IPS-18a (cell line): ENCODE results near the gene TMEM108.

Experiments
- H3K27ac ChIP-seq: one replicate; pipeline ENCODE4 v1.5.1; 2013; ENCODE audit warnings: low read length
- H3K27me3 ChIP-seq: one replicate; pipeline ENCODE4 v1.6.1; 2013; ENCODE audit warnings: mild to moderate bottlenecking, low read length; ENCODE audit not compliant: control insufficient read depth, insufficient read depth
- H3K36me3 ChIP-seq: one replicate; pipeline ENCODE4 v1.6.1; 2013; ENCODE audit warnings: low read depth, low read length; ENCODE audit not compliant: control insufficient read depth
- H3K4me1 ChIP-seq: one replicate; pipeline ENCODE4 v1.6.1; 2013; ENCODE audit warnings: low read depth, low read length; ENCODE audit not compliant: control insufficient read depth
- H3K4me3 ChIP-seq: one replicate; pipeline ENCODE4 v1.5.1; 2013; ENCODE audit warnings: low read length
- H3K9ac ChIP-seq: one replicate; pipeline ENCODE4 v1.6.1; 2013; ENCODE audit warnings: mild to moderate bottlenecking, low read length, moderate library complexity
- H3K9me3 ChIP-seq: one replicate; pipeline ENCODE4 v1.6.1; 2013; ENCODE audit warnings: low read depth, low read length; ENCODE audit not compliant: control insufficient read depth

TMEM108 gene

DNA sequence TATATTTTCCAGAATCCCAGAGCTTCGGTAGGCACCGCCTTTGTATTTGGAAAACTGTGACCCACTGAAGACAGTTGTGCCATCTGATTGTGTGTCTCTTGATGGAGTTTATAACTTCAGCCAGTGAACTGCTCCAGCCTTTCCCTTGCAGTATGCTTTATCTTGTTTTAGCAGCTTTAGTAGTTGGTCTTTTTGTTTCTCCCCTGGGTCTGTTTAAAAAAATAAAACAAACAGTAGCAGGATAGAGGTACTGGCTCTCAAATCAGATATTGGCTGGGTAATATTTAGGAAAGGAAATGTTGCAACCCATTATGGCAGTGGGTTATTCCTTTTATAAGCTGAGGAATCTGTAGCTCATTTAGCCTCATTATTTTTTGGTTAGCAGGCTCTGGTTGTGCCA is 210.2 kb downstream of the TMEM108 start:
- H3K27ac ChIP-seq: no peak overlapping the region
- H3K9me3 ChIP-seq: no peaks in the 10 kb centered on the region
- H3K36me3 ChIP-seq: no peaks in the 10 kb centered on the region
- no peaks in the 10 kb centered on the region for H3K27me3 ChIP-seq
- no peaks in the 10 kb centered on the region for H3K4me1 ChIP-seq
- H3K9ac ChIP-seq: no peak overlapping the region
- no peak overlapping the region for H3K4me3 ChIP-seq

DNA sequence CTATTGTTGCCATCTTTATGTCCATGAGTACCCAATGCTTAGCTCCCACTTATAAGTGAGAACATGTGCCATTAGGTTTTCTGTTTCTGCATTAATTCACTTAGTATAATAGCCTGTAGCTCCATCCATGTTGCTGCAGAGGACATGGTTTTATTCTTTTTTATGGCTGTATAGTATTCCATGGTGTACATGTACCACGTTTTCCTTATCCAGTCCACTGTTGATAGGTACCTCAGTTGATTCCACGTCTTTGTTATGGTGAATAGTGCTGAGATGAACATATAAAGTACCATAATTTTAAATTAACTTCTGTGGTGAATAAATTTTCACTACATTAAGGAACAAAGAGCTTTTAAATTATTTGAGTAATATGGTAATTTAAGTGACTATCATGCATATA is 211.3 kb downstream of the TMEM108 start:
- Histone ChIP-seq H3K27ac (no peak overlapping the region), H3K9me3 (no peaks in the 10 kb centered on the region), H3K27me3 (no peaks in the 10 kb centered on the region), H3K4me1 (no peaks in the 10 kb centered on the region), H3K9ac (no peak overlapping the region), H3K36me3 (no peaks in the 10 kb centered on the region), H3K4me3 (no peak overlapping the region)

DNA sequence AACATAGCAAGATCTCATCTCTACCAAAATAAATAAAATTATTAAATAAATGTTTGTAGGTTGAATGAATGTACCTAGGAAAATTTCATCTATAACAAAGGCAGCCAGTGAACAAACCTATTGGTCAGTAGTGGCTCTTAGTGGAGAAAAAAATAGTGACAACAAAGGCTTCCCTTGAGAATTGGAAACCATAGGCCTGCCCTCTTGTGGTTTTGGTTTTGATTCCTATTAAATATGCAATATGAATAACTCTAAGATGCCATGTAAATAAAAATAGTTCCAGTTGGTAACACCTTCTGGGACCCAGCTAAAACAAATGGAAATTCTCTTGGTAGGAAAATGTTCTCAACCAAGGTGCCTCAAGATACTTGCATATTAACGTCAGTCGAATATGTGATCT is 216.0 kb downstream of the TMEM108 start:
- H3K9me3 ChIP-seq: no peaks in the 10 kb centered on the region
- H3K4me3 ChIP-seq: no peak overlapping the region
- no peak overlapping the region for H3K27ac ChIP-seq
- no peaks in the 10 kb centered on the region for H3K4me1 ChIP-seq
- H3K27me3 ChIP-seq: no peaks in the 10 kb centered on the region
- H3K36me3 ChIP-seq: no peaks in the 10 kb centered on the region
- no peak overlapping the region for H3K9ac ChIP-seq

- Histone ChIP-seq H3K27me3 (no peaks in the 10 kb centered on the region), H3K9ac (no peak overlapping the region), H3K27ac (no peak overlapping the region), H3K4me1 (no peaks in the 10 kb centered on the region), H3K36me3 (no peaks in the 10 kb centered on the region), H3K4me3 (no peak overlapping the region), H3K9me3 (no peaks in the 10 kb centered on the region)
These were observed 216.5 kb downstream of the TMEM108 start for GRCh38 chr3:133254716-133255115.

DNA sequence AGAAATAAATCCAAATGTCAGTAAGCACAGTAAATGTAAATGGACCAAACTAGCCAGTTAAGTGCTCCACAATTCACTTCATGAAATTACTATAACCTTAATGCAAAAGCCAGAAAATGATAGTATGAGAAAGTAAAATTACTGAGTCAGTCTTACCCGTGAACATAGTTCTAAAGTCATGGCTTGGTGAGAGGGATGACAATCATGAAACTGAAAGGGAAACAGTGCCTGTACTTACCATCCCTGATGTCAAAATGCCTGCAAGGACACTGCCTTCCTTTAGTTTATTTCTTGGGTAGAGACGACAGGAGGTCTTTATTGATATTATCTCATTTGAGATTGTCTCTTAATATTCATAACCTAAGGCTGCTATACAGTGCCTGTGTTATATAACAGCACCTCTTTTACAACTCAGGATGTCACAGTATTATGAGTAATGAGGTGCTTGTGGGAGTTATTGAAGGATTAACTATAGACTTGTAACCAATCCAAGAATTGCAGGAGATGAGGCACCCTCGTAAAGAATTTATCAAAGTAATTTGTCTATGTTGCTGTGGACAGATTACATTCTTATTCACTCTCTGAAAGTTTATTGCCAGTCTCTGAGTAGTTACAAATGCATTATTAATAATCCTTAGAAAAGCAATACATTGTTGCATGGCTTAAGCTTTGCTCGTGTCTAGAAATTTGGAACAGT is 218.7 kb downstream of the TMEM108 start:
- Histone ChIP-seq H3K36me3 (no peaks in the 10 kb centered on the region), H3K9ac (no peak overlapping the region), H3K4me1 (no peaks in the 10 kb centered on the region), H3K4me3 (no peak overlapping the region), H3K27me3 (no peaks in the 10 kb centered on the region), H3K27ac (no peak overlapping the region), H3K9me3 (no peaks in the 10 kb centered on the region)

GRCh38 chr3:133258358-133258757 is 220.2 kb downstream of the TMEM108 start:
- Histone ChIP-seq H3K36me3 (no peaks in the 10 kb centered on the region), H3K27ac (no peak overlapping the region), H3K27me3 (no peaks in the 10 kb centered on the region), H3K4me3 (no peak overlapping the region), H3K9ac (no peak overlapping the region), H3K9me3 (no peaks in the 10 kb centered on the region), H3K4me1 (no peaks in the 10 kb centered on the region)

- Histone ChIP-seq H3K9ac (no peak overlapping the region), H3K27ac (no peak overlapping the region), H3K9me3 (no peaks in the 10 kb centered on the region), H3K27me3 (no peaks in the 10 kb centered on the region), H3K4me3 (no peak overlapping the region), H3K36me3 (no peaks in the 10 kb centered on the region), H3K4me1 (no peaks in the 10 kb centered on the region)
These were observed 221.6 kb downstream of the TMEM108 start for GRCh38 chr3:133259767-133260166.

- Histone ChIP-seq H3K4me1 (no peaks in the 10 kb centered on the region), H3K27me3 (no peaks in the 10 kb centered on the region), H3K4me3 (no peak overlapping the region), H3K9ac (no peak overlapping the region), H3K27ac (no peak overlapping the region), H3K9me3 (no peaks in the 10 kb centered on the region), H3K36me3 (no peaks in the 10 kb centered on the region)
These were observed 224.1 kb downstream of the TMEM108 start for GRCh38 chr3:133262333-133262732.

GRCh38 chr3:133264920-133265319 is 226.7 kb downstream of the TMEM108 start:
- Histone ChIP-seq H3K9me3 (no peaks in the 10 kb centered on the region), H3K4me3 (no peak overlapping the region), H3K36me3 (no peaks in the 10 kb centered on the region), H3K27me3 (no peaks in the 10 kb centered on the region), H3K9ac (no peak overlapping the region), H3K27ac (no peak overlapping the region), H3K4me1 (no peaks in the 10 kb centered on the region)

GRCh38 chr3:133268726-133269134 is 230.5 kb downstream of the TMEM108 start:
- no peaks in the 10 kb centered on the region for H3K9me3 ChIP-seq
- no peaks in the 10 kb centered on the region for H3K4me1 ChIP-seq
- H3K36me3 ChIP-seq: no peaks in the 10 kb centered on the region

DNA sequence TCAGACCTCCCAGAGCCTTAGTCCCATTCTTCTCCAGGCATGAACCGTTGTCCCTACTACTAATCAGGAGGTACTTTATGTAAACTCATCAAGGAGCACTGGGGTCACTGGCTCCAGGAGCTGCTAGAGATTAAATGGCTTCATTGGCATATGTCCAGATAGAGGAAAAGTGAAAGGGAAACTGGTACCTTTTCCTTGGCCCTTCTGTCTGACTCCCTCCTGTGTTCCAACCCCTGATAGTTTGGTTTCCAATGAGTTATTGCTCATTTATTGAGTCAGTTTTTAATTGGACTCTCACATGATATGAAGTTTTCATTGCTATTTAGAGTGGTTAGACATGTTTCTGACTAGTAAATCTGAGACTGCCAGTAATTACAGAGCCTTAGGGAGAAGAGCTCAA is 231.2 kb downstream of the TMEM108 start:
- Histone ChIP-seq H3K9ac (no peak overlapping the region), H3K27me3 (no peaks in the 10 kb centered on the region), H3K27ac (no peak overlapping the region), H3K4me3 (no peak overlapping the region), H3K9me3 (no peaks in the 10 kb centered on the region), H3K4me1 (no peaks in the 10 kb centered on the region), H3K36me3 (no peaks in the 10 kb centered on the region)

More at GRCh38 chr3:133268726-133269134, 230.5 kb downstream of the TMEM108 start:
- Histone ChIP-seq H3K27ac (no peak overlapping the region), H3K9ac (no peak overlapping the region), H3K4me3 (no peak overlapping the region), H3K27me3 (no peaks in the 10 kb centered on the region)

- no peaks in the 10 kb centered on the region for H3K9me3 ChIP-seq
- no peak overlapping the region for H3K9ac ChIP-seq
- H3K36me3 ChIP-seq: no peaks in the 10 kb centered on the region
- H3K27me3 ChIP-seq: no peaks in the 10 kb centered on the region
- no peak overlapping the region for H3K27ac ChIP-seq
- H3K4me1 ChIP-seq: no peaks in the 10 kb centered on the region
- no peak overlapping the region for H3K4me3 ChIP-seq
These were observed 232.4 kb downstream of the TMEM108 start for GRCh38 chr3:133270631-133271030.
